ENCODE measurements around the gene IL6ST. TPM values are rescaled to one million over a fixed set of nuclear protein-coding genes. Genes with fewer than 3 reads are reported as not detected.
"Not testable (repeated sequence)": the region's sequence is repeated elsewhere in the genome, so short reads cannot be mapped to it uniquely, and the experiment has no call there.

Gene IL6ST
- total RNA-seq, 4 donors from 2014 or later, result 51.3 to 179 (median 136) TPM

DNA sequence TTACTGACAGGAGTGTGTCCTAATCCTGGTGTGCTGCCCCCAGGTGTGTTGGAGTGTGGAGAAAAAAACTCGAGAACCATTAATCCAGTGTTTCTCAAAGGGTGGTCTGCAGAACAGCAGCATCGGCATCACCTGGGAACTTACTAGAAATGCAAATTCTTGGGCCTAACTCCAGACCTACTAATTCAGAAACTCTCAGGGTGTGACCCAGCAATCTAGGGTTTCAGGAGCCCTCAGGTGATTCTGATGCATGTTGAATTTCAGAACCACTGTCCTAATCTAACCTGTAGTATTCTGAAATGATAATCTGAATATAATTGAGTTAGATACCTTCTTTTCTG lies 30.0 kb upstream of the IL6ST start:
- no peak overlapping the region for H3K4me3 ChIP-seq
- no peak for TF ChIP-seq POLR2AphosphoS5 (IDR thresholded peaks at IDR 0.05)
- TF ChIP-seq EP300 (IDR thresholded peaks at IDR 0.05; ENCODE audit: low read depth), result no peak
- no peak for TF ChIP-seq POLR2A (IDR thresholded peaks at IDR 0.05)
- TF ChIP-seq, protein P1, sequence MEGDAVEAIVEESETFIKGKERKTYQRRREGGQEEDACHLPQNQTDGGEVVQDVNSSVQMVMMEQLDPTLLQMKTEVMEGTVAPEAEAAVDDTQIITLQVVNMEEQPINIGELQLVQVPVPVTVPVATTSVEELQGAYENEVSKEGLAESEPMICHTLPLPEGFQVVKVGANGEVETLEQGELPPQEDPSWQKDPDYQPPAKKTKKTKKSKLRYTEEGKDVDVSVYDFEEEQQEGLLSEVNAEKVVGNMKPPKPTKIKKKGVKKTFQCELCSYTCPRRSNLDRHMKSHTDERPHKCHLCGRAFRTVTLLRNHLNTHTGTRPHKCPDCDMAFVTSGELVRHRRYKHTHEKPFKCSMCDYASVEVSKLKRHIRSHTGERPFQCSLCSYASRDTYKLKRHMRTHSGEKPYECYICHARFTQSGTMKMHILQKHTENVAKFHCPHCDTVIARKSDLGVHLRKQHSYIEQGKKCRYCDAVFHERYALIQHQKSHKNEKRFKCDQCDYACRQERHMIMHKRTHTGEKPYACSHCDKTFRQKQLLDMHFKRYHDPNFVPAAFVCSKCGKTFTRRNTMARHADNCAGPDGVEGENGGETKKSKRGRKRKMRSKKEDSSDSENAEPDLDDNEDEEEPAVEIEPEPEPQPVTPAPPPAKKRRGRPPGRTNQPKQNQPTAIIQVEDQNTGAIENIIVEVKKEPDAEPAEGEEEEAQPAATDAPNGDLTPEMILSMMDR (IDR thresholded peaks at IDR 0.05), result no peak
- intact Hi-C loops (cut with DNase I; ENCODE audit: low total_unique reads) (no loop called here), in situ Hi-C loops (cut with MboI; ENCODE audit: low pct_ligation_motif_present in 1 of 4, low pct_unique_long_range_greater_than_20kb in 1 of 4, low sequenced_read_pairs in 3 of 4) (no loop called here)
- no peak for DNase-seq
- 74 to 90% methylated on average over 2 of the region's 2 CpGs for WGBS, 2 donors (ENCODE audit: low coverage in 1 of 2)
- H3K9me3 ChIP-seq, result no peaks in the 10 kb centered on the region
- no peaks in the 10 kb centered on the region for H3K27me3 ChIP-seq
- H3K4me1 ChIP-seq, result peaks cover 0 to 7% (median 5%) of the 10 kb centered on the region in 4 donors
- H3K36me3 ChIP-seq, result no peaks in the 10 kb centered on the region
- peak overlapping the region in 3 of 4 donors; percentile 2 to 59 (median 14) for H3K27ac ChIP-seq

DNA sequence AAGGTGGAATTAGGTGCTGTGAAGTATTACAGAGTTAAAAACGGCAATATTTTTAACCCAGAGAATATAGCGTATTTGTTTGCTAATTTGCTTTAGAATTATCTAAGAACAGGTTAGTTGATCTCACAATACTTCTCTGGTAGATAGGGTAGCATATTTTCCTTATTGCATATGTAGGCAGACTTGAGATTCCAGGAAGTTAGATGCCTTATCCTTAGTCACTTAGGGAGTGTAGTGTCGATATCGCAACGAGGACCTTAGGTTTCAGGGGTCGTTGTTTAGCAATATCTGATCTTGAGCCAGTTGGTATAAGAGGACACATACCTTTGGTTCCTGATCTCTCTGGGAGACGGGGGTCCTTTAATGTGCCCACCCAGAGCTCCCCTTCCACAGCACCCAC lies 28.5 kb upstream of the IL6ST start:
- H3K9me3 ChIP-seq, result no peaks in the 10 kb centered on the region
- no peak overlapping the region for H3K4me3 ChIP-seq
- no peak for DNase-seq
- WGBS, 2 donors (ENCODE audit: low coverage in 1 of 2), result 83 to 91% methylated on average over 6 to 7 of the region's 7 CpGs
- H3K27ac ChIP-seq, result no peak overlapping the region
- H3K36me3 ChIP-seq, result no peaks in the 10 kb centered on the region
- in situ Hi-C loops (cut with MboI; ENCODE audit: low pct_ligation_motif_present in 1 of 4, low pct_unique_long_range_greater_than_20kb in 1 of 4, low sequenced_read_pairs in 3 of 4), result no loop called here
- peaks cover 0 to 7% (median 5%) of the 10 kb centered on the region in 4 donors for H3K4me1 ChIP-seq
- TF ChIP-seq EP300 (IDR thresholded peaks at IDR 0.05; ENCODE audit: low read depth), result no peak
- TF ChIP-seq POLR2AphosphoS5 (IDR thresholded peaks at IDR 0.05), result no peak
- TF ChIP-seq, protein P1 (IDR thresholded peaks at IDR 0.05), result no peak
- intact Hi-C loops (cut with DNase I; ENCODE audit: low total_unique reads), result no loop called here
- H3K27me3 ChIP-seq, result no peaks in the 10 kb centered on the region

DNA sequence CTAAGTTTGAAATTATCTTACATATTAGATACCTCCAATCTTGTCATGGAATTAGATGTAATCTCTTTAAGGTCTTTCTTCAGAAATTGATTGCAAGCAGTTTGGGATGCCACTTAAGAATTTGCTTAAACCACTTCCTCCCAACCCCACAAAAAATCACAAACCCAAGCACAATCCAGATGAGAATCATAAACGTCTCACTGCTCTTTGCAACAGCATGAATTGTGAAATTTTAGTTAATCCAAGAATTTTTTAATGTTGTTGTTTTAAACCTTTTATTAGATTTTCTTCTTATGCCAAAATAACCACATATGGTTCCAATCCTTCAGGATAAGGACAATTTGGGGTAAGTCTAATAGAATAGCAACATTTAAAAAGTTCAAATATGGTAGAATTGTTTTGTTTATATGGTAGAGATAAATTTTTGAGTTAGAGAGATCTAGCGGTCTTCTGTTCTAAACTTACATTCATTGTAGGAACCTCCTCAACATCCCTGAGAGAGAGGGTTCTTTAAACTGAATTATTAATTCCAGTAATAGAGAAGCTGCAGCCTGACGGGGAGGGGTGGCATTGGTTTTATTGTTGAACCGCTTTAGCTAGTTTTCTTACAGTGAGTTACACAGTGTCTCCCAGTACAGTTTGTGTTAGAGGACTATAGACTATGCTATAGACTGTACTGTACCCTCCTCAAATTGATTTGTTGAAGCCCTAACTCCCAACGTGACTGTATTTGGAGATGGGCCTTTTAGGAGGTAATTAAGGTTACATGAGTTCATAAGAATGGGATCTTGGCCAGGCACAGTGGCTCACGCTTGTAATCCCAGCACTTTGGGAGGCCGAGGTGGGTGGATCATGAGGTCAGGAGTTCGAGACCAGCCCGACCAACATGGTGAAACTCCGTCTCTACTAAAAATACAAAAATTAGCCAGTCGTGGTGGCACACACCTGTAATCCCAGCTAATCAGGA lies 24.8 kb upstream of the IL6ST start:
- Histone ChIP-seq H3K27me3 (no peaks in the 10 kb centered on the region), H3K9me3 (no peaks in the 10 kb centered on the region), H3K4me1 (peaks cover 0 to under 1% (median 0%) of the 10 kb centered on the region in 4 donors), H3K27ac (peak overlapping the region; percentile 6 to 26 (median 22)), H3K36me3 (no peaks in the 10 kb centered on the region), H3K4me3 (no peak overlapping the region)
- WGBS, 2 donors (ENCODE audit: low coverage in 1 of 2), result 75 to 82% methylated on average over 7 to 11 of the region's 11 CpGs
- intact Hi-C loops (cut with DNase I; ENCODE audit: low total_unique reads) (loop anchor here (10.0 kb wide), 2 partner anchors 1205 to 1305 kb away; no protein-coding TSS in a partner anchor), in situ Hi-C loops (cut with MboI; ENCODE audit: low pct_ligation_motif_present in 1 of 4, low pct_unique_long_range_greater_than_20kb in 1 of 4, low sequenced_read_pairs in 3 of 4) (no loop called here)
- TF ChIP-seq EP300 (IDR thresholded peaks at IDR 0.05; ENCODE audit: low read depth), result no peak
- TF ChIP-seq, protein P1 (IDR thresholded peaks at IDR 0.05), result no peak
- no peak for TF ChIP-seq POLR2A (IDR thresholded peaks at IDR 0.05)
- no peak for TF ChIP-seq POLR2AphosphoS5 (IDR thresholded peaks at IDR 0.05)
- DNase-seq, result no peak

DNA sequence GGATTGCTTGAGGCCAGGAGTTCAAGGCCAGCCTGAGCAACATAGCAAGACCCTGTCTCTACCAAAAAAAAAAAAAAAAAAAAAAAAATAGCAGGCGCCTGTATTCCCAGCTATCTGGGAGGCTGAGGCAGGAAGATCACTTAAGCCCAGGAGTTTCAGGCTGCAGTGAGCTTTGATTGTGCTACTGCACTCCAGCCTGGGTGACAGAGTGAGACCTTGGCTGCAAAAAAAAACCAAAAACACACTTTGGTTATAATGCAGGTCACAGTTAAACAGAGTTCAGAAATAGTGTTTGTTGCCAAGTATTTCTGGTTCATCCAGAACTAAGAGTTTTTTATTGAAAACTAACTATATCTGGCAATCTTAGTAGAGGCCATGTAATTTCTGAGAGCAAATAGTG lies 24.1 kb upstream of the IL6ST start:
- no peak for DNase-seq
- H3K27me3 ChIP-seq, result no peaks in the 10 kb centered on the region
- TF ChIP-seq POLR2AphosphoS5 (IDR thresholded peaks at IDR 0.05) (no peak), POLR2A (IDR thresholded peaks at IDR 0.05) (no peak), EP300 (IDR thresholded peaks at IDR 0.05; ENCODE audit: low read depth) (no peak)
- TF ChIP-seq, protein P1 (IDR thresholded peaks at IDR 0.05), result no peak
- no peaks in the 10 kb centered on the region for H3K4me1 ChIP-seq
- H3K9me3 ChIP-seq, result no peaks in the 10 kb centered on the region
- H3K27ac ChIP-seq, result peak overlapping the region in 1 of 4 donors; percentile 6
- intact Hi-C loops (cut with DNase I; ENCODE audit: low total_unique reads), result loop anchor here (10.0 kb wide), 2 partner anchors 1206 to 1306 kb away; no protein-coding TSS in a partner anchor
- 88 to 100% methylated on average over 1 of the region's 1 CpG for WGBS, 2 donors (ENCODE audit: low coverage in 1 of 2)
- in situ Hi-C loops (cut with MboI; ENCODE audit: low pct_ligation_motif_present in 1 of 4, low pct_unique_long_range_greater_than_20kb in 1 of 4, low sequenced_read_pairs in 3 of 4), result no loop called here
- H3K36me3 ChIP-seq, result no peaks in the 10 kb centered on the region
- H3K4me3 ChIP-seq, result no peak overlapping the region

DNA sequence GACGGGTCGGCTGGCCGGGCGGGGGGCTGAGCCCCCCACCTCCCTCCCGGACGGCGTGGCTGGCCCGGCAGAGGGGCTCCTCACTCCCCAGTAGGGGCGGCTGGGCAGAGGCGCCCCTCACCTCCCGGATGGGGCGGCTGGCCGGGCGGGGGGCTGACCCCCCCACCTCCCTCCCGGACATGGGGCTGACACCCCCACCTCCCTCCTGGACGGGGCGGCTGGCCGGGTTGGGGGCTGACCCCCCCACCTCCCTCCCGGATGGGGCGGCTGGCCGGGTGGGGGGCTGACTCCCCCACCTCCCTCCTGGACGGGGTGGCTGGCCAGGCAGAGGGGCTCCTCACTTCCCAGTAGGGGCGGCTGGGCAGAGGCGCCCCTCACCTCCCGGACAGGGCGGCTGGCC lies 19.9 kb upstream of the IL6ST start:
- DNase-seq; H3K27ac ChIP-seq; H3K9me3 ChIP-seq; H3K4me3 ChIP-seq; H3K36me3 ChIP-seq; in situ Hi-C loops (cut with MboI; ENCODE audit: low pct_ligation_motif_present in 1 of 4, low pct_unique_long_range_greater_than_20kb in 1 of 4, low sequenced_read_pairs in 3 of 4); H3K27me3 ChIP-seq: not testable (repeated sequence)
- intact Hi-C loops (cut with DNase I; ENCODE audit: low total_unique reads), result loop anchor here (10.0 kb wide), 2 partner anchors 1210 to 1310 kb away; no protein-coding TSS in a partner anchor
- WGBS, 2 donors (ENCODE audit: low coverage in 1 of 2), result no CpG with 5 or more reads among the region's 26 CpGs
- H3K4me1 ChIP-seq, result peaks cover 0 to 16% (median 6%) of the 10 kb centered on the region in 4 donors

DNA sequence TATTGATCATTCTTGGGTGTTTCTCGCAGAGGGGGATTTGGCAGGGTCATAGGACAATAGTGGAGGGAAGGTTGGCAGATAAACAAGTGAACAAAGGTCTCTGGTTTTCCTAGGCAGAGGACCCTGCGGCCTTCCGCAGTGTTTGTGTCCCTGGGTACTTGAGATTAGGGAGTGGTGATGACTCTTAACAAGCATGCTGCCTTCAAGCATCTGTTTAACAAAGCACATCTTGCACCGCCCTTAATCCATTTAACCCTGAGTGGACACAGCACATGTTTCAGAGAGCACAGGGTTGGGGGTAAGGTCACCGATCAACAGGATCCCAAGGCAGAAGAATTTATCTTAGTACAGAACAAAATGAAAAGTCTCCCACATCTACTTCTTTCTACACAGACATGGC lies 19.2 kb upstream of the IL6ST start:
- H3K36me3 ChIP-seq; H3K27me3 ChIP-seq; H3K9me3 ChIP-seq; DNase-seq; H3K4me3 ChIP-seq; in situ Hi-C loops (cut with MboI; ENCODE audit: low pct_ligation_motif_present in 1 of 4, low pct_unique_long_range_greater_than_20kb in 1 of 4, low sequenced_read_pairs in 3 of 4): not testable (repeated sequence)
- 29 to 48% methylated on average over 1 to 2 of the region's 5 CpGs for WGBS, 2 donors (ENCODE audit: low coverage in 1 of 2)
- H3K4me1 ChIP-seq, result peaks cover 0 to 16% (median 6%) of the 10 kb centered on the region in 4 donors
- H3K27ac ChIP-seq, result peak overlapping the region in 2 of 4 donors; percentile 54 to 56
- intact Hi-C loops (cut with DNase I; ENCODE audit: low total_unique reads), result loop anchor here (10.0 kb wide), 2 partner anchors 1211 to 1311 kb away; no protein-coding TSS in a partner anchor

Measured in transverse colon (tissue), 4 donors.